Nephron (organoid): ENCODE results near the gene NLGN4Y.

Experiments
- H3K27ac Mint-ChIP-seq, 3 experiments: 2 replicates each; pipeline ENCODE4 v1.8.0; 2020; ENCODE audit warnings: mixed read lengths in 3 of 3, mild to moderate bottlenecking in 2 of 3, moderate library complexity in 1 of 3
- H3K27me3 Mint-ChIP-seq: 2 replicates; pipeline ENCODE4 v1.8.0; 2021; ENCODE audit warnings: low read depth, mild to moderate bottlenecking, moderate library complexity, mixed read lengths
- H3K36me3 Mint-ChIP-seq: 2 replicates; pipeline ENCODE4 v1.8.0; 2020; ENCODE audit warnings: low read depth, mixed read lengths
- H3K4me1 Mint-ChIP-seq: 2 replicates; pipeline ENCODE4 v1.8.0; 2020; ENCODE audit warnings: mixed read lengths
- H3K4me3 Mint-ChIP-seq, 3 experiments: 2 replicates each; pipeline ENCODE4 v1.8.0; 2020; ENCODE audit warnings: mild to moderate bottlenecking in 3 of 3, mixed read lengths in 3 of 3, moderate library complexity in 2 of 3
- H3K9me3 Mint-ChIP-seq: 2 replicates; pipeline ENCODE4 v1.8.0; 2020; ENCODE audit warnings: mixed read lengths
- TF ChIP-seq, protein P1 (sequence below), 3 experiments: fragments of 200-600 bp; sonication (generic); IDR thresholded peaks; one replicate each; pipeline ENCODE4 v1.5.0; 2021; ENCODE audit warnings: antibody characterized with exemption in 3 of 3; ENCODE audit not compliant: unreplicated experiment in 3 of 3

The NLGN4Y gene

DNA sequence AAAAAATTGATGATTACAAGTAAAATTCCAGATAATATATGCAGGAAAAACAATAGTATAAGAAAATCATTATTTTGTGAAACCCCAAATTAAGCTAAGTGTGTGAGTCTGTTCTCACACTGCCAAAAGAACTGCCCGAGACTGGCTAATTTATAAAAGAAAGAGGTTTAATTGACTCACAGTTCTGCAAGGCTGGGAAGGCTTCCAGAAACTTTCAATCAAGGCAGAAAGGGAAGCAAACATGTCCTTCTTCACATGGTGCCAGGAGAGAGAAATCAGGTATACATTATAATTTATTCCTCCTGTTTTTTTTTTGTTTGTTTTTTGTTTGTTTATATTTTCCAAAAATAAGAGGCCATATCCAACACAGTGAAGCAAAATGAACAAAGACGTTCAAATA lies 276.8 kb downstream of the NLGN4Y start:
- H3K4me3 Mint-ChIP-seq, result no peak overlapping the region
- H3K27me3 Mint-ChIP-seq, result no peaks in the 10 kb centered on the region
- H3K27ac Mint-ChIP-seq, result no peak overlapping the region
- H3K4me1 Mint-ChIP-seq, result no peaks in the 10 kb centered on the region
- no peaks in the 10 kb centered on the region for H3K9me3 Mint-ChIP-seq
- H3K36me3 Mint-ChIP-seq, result no peaks in the 10 kb centered on the region
- TF ChIP-seq, protein P1, sequence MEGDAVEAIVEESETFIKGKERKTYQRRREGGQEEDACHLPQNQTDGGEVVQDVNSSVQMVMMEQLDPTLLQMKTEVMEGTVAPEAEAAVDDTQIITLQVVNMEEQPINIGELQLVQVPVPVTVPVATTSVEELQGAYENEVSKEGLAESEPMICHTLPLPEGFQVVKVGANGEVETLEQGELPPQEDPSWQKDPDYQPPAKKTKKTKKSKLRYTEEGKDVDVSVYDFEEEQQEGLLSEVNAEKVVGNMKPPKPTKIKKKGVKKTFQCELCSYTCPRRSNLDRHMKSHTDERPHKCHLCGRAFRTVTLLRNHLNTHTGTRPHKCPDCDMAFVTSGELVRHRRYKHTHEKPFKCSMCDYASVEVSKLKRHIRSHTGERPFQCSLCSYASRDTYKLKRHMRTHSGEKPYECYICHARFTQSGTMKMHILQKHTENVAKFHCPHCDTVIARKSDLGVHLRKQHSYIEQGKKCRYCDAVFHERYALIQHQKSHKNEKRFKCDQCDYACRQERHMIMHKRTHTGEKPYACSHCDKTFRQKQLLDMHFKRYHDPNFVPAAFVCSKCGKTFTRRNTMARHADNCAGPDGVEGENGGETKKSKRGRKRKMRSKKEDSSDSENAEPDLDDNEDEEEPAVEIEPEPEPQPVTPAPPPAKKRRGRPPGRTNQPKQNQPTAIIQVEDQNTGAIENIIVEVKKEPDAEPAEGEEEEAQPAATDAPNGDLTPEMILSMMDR (IDR thresholded peaks at IDR 0.05; ENCODE audit: unreplicated experiment in 3 of 3), result no peak

DNA sequence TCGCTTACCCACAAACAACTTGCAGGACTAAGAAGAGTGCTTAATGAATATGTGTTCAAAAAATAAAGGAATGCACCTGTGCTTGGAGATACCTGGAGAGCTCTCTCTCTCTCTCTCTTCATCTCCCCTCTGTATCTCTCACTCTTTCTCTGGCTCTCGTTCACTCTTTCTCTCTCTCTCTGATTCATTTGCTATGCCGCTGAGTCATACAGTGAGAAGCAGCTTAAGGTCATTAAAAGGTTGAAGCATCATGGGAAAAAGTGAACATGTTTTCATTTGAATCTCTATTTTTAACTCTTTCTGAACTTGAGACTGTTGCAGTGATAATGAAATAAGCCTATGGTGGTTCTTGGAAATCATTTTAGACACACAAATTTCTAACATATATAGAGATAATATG lies 277.8 kb downstream of the NLGN4Y start:
- Mint-ChIP-seq H3K27me3 (no peaks in the 10 kb centered on the region), H3K27ac (no peak overlapping the region), H3K9me3 (no peaks in the 10 kb centered on the region), H3K4me3 (no peak overlapping the region), H3K36me3 (no peaks in the 10 kb centered on the region), H3K4me1 (no peaks in the 10 kb centered on the region)
- TF ChIP-seq, protein P1 (IDR thresholded peaks at IDR 0.05; ENCODE audit: unreplicated experiment in 3 of 3), result no peak

DNA sequence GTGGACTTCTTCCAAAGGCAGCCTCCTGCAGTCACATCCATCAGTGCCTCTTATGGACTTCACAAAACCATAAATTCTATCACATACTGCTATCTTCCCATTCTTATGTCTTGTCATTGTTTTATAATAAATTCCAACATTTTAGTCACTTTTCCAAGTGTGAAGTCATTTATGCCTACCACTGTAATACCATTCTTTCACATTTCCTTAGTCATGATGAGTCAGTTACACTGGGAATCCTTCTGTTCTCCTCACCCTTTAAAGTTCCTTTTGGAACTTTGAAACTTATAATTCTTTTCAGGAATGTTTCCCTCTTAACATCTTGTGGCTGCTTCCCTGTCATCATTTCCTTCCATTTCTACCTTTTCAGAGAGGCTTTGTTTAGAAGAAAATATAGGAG lies 279.7 kb downstream of the NLGN4Y start:
- no peaks in the 10 kb centered on the region for H3K4me1 Mint-ChIP-seq
- H3K27me3 Mint-ChIP-seq, result no peaks in the 10 kb centered on the region
- no peaks in the 10 kb centered on the region for H3K9me3 Mint-ChIP-seq
- H3K4me3 Mint-ChIP-seq, result no peak overlapping the region
- H3K36me3 Mint-ChIP-seq, result no peaks in the 10 kb centered on the region
- TF ChIP-seq, protein P1 (IDR thresholded peaks at IDR 0.05; ENCODE audit: unreplicated experiment in 3 of 3), result no peak
- no peak overlapping the region for H3K27ac Mint-ChIP-seq

DNA sequence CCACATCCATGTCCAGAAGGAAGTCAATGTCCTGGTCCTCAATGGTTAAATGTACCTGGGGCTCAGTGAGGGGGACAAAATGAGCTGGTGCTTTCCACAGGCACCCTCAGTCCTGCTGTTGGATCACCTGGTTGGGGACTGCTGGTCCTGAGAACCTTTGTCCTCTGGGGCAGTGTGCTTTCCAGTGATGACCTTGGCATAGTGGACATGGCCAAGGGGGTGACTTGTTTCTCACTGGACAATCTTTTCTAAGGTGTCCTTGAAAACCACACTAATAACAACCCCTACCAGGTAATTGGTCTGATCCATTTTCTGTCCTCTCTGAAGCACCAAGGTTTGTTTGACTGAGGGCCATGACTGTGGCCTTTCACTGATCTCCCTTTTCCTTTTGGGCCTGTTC lies 294.1 kb downstream of the NLGN4Y start:
- Mint-ChIP-seq H3K9me3 (no peaks in the 10 kb centered on the region), H3K4me1 (no peaks in the 10 kb centered on the region), H3K4me3 (no peak overlapping the region), H3K27ac (no peak overlapping the region), H3K36me3 (no peaks in the 10 kb centered on the region), H3K27me3 (no peaks in the 10 kb centered on the region)
- TF ChIP-seq, protein P1 (IDR thresholded peaks at IDR 0.05; ENCODE audit: unreplicated experiment in 3 of 3), result no peak

DNA sequence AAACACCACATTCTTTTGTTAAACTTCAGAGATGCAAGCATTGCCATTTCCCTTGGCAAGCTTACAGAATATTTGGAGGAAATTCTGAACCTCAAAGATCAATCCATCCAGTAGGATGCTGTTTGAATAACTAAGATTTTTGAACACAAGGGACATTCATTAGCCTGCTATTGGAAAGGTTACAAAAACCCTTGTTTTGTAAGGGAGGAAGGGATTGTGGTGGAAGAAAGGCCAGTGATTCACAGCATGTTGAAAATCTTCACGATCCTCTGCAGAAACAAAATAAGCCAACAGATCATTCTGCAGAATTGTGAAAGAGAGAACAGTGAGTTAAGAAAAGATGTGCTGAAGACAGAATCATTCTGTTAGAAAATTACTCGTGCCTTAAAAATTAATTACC lies 297.9 kb downstream of the NLGN4Y start:
- no peaks in the 10 kb centered on the region for H3K4me1 Mint-ChIP-seq
- H3K36me3 Mint-ChIP-seq, result no peaks in the 10 kb centered on the region
- no peaks in the 10 kb centered on the region for H3K27me3 Mint-ChIP-seq
- TF ChIP-seq, protein P1 (IDR thresholded peaks at IDR 0.05; ENCODE audit: unreplicated experiment in 3 of 3), result no peak
- H3K4me3 Mint-ChIP-seq, result no peak overlapping the region
- no peaks in the 10 kb centered on the region for H3K9me3 Mint-ChIP-seq
- no peak overlapping the region for H3K27ac Mint-ChIP-seq

DNA sequence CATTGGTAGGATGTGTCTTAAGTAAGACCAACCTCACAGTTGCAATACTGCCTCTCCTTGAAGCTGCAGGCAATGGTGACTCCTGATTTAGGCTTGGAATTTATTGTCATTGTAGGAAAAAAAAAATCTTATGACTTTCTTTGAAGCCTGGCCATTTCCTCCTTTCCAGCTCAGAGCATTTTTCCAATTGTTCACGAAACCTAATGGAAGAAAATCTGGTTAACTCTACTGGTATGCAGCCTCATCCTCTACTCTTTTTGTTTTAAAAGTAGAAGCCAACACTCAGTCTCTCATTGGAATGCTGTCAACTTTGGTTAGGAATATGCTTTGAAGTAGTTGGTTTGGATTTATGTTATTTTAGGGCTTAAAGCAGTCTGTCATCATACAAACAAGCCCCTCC lies 298.6 kb downstream of the NLGN4Y start:
- no peaks in the 10 kb centered on the region for H3K9me3 Mint-ChIP-seq
- no peaks in the 10 kb centered on the region for H3K27me3 Mint-ChIP-seq
- no peaks in the 10 kb centered on the region for H3K36me3 Mint-ChIP-seq
- TF ChIP-seq, protein P1 (IDR thresholded peaks at IDR 0.05; ENCODE audit: unreplicated experiment in 3 of 3), result no peak
- no peak overlapping the region for H3K4me3 Mint-ChIP-seq
- H3K27ac Mint-ChIP-seq, result no peak overlapping the region
- no peaks in the 10 kb centered on the region for H3K4me1 Mint-ChIP-seq
